SK-N-SH (cell line): ENCODE measurements around the gene CFAP68. TPM values are rescaled to one million over a fixed set of nuclear protein-coding genes. Genes with fewer than 3 reads are reported as not detected.
A peak's percentile ranks its signal among the peaks of the same experiment; 100 is the strongest.

Experiments
- CTCF ChIA-PET: fragments of 300-600, 350-600 bp; formaldehyde crosslinking; extraction: SDS; loops from one replicate; lab custom pipeline; 2021; lab: Yijun Ruan, JAX
- POLR2A ChIA-PET: fragments of 350-600 bp; sonication (Branson Sonifier 250); formaldehyde crosslinking; extraction: SDS; loops from one replicate; lab custom pipeline; 2020; ENCODE audit warnings: antibody characterized with exemption, inconsistent platforms; lab: Yijun Ruan, JAX
- DNase-seq: peaks from one replicate; pipeline ENCODE4 v3.0.0; 2012
- H2AFZ ChIP-seq: fragments of 200-600 bp; sonication (generic); 2 replicates; pipeline ENCODE4 v1.8.1; 2016; ENCODE audit warnings: antibody characterized with exemption, mild to moderate bottlenecking, low read depth
- H3F3A ChIP-seq: fragments of 200-600 bp; sonication (generic); replicated peaks from 2 replicates; pipeline ENCODE3; 2016; ENCODE audit warnings: antibody characterized with exemption, mild to moderate bottlenecking; ENCODE audit not compliant: insufficient read depth
- H3K27ac ChIP-seq, 2 experiments: fragments of 200-500 bp in 1 of 2; fragments of 200-600 bp in 1 of 2; sonication (Bioruptor generic) in 1 of 2; sonication (generic), shearing (Covaris generic) in 1 of 2; 2 replicates each; pipeline versions ENCODE4 v1.5.1 to v1.6.1; 2014 to 2016; ENCODE audit warnings: low read depth in 2 of 2, inconsistent platforms in 1 of 2, low read length in 1 of 2, mild to moderate bottlenecking in 1 of 2, mixed read lengths in 1 of 2
- H3K27me3 ChIP-seq: fragments of 200-600 bp; sonication (generic), shearing (Covaris generic); 2 replicates; pipeline ENCODE4 v1.6.1; 2016; ENCODE audit warnings: mixed run types; ENCODE audit not compliant: insufficient read depth
- H3K36me3 ChIP-seq, 2 experiments: fragments of 200-500 bp in 1 of 2; fragments of 200-600 bp in 1 of 2; sonication (Bioruptor generic) in 1 of 2; sonication (generic) in 1 of 2; replicated peaks in 1 of 2; 2 replicates each; pipeline versions ENCODE3 to v1.5.1; 2014 to 2016; ENCODE audit warnings: low read length in 1 of 2, mild to moderate bottlenecking in 1 of 2; ENCODE audit not compliant: insufficient read depth in 2 of 2, control insufficient read depth in 1 of 2
- H3K4me1 ChIP-seq, 2 experiments: fragments of 200-500 bp in 1 of 2; fragments of 200-600 bp in 1 of 2; sonication (Bioruptor generic) in 1 of 2; sonication (generic), shearing (Covaris generic) in 1 of 2; 2 replicates each; pipeline versions ENCODE4 v1.5.1 to v1.6.1; 2014 to 2016; ENCODE audit warnings: low read depth in 1 of 2, low read length in 1 of 2, mixed run types in 1 of 2; ENCODE audit not compliant: insufficient read depth in 2 of 2, control insufficient read depth in 1 of 2
- H3K4me2 ChIP-seq: fragments of 200-600 bp; sonication (generic), shearing (Covaris generic); 2 replicates; pipeline ENCODE4 v1.6.1; 2017; ENCODE audit warnings: mixed run types
- H3K4me3 ChIP-seq, 2 experiments: fragments of 200-500 bp in 1 of 2; fragments of 200-600 bp in 1 of 2; sonication (Bioruptor generic) in 1 of 2; sonication (generic), shearing (Covaris generic) in 1 of 2; 2 replicates each; pipeline versions ENCODE4 v1.5.1 to v1.8.1; 2014 to 2016; ENCODE audit warnings: low read depth in 2 of 2, inconsistent platforms in 1 of 2, low read length in 1 of 2, mild to moderate bottlenecking in 1 of 2, mixed read lengths in 1 of 2, moderate library complexity in 1 of 2
- H3K79me2 ChIP-seq: fragments of 200-600 bp; sonication (generic); 2 replicates; pipeline ENCODE4 v1.8.1; 2017; ENCODE audit warnings: mild to moderate bottlenecking; ENCODE audit not compliant: insufficient read depth
- H3K9ac ChIP-seq: fragments of 200-600 bp; sonication (generic); 2 replicates; pipeline ENCODE4 v1.6.1; 2017; ENCODE audit warnings: mixed run types
- H3K9me2 ChIP-seq: fragments of 200-600 bp; sonication (generic); 2 replicates; pipeline ENCODE4 v1.6.1; 2017; ENCODE audit warnings: mixed run types
- H3K9me3 ChIP-seq: fragments of 200-600 bp; sonication (generic); 2 replicates; pipeline ENCODE4 v1.6.1; 2017; ENCODE audit warnings: mixed run types, mild to moderate bottlenecking, moderate library complexity
- H4K20me1 ChIP-seq: fragments of 200-600 bp; sonication (generic); 2 replicates; pipeline ENCODE4 v1.6.1; 2017; ENCODE audit warnings: mild to moderate bottlenecking, mixed run types; ENCODE audit not compliant: insufficient read depth
- CHD2 ChIP-seq: fragments of 150-350 bp; IDR thresholded peaks from 2 replicates; pipeline ENCODE4 v1.6.1; 2018; ENCODE audit warnings: low read length; ENCODE audit not compliant: partially characterized antibody
- EZH2phosphoT487 ChIP-seq: fragments of 200-600 bp; sonication (generic); IDR thresholded peaks from 2 replicates; pipeline ENCODE4 v1.6.1; 2017; ENCODE audit warnings: low read depth, mixed run types, mild to moderate bottlenecking, antibody characterized with exemption, moderate library complexity, borderline replicate concordance
- FOSL2 ChIP-seq: IDR thresholded peaks from 2 replicates; pipeline ENCODE4 v1.4.0; 2012; ENCODE audit warnings: low read depth, mild to moderate bottlenecking, moderate library complexity, borderline replicate concordance
- FOXM1 ChIP-seq: IDR thresholded peaks from 2 replicates; pipeline ENCODE4 v1.4.0; 2012; ENCODE audit warnings: low read depth, mild to moderate bottlenecking
- JUND ChIP-seq: IDR thresholded peaks from 2 replicates; pipeline ENCODE4 v1.4.0; 2012
- MAX ChIP-seq: IDR thresholded peaks from 2 replicates; pipeline ENCODE4 v1.4.0; 2012; ENCODE audit warnings: low read depth
- NFIC ChIP-seq: IDR thresholded peaks from 2 replicates; pipeline ENCODE4 v1.4.0; 2012; ENCODE audit warnings: borderline replicate concordance
- PBX3 ChIP-seq: IDR thresholded peaks from 2 replicates; pipeline ENCODE4; 2012
- RFX5 ChIP-seq: IDR thresholded peaks from 2 replicates; pipeline ENCODE4 v1.6.1; 2012; ENCODE audit warnings: mild to moderate bottlenecking, improper control_type of control experiment, low read length
- TAF1 ChIP-seq: IDR thresholded peaks from 2 replicates; pipeline ENCODE4 v1.6.1; 2012; ENCODE audit warnings: low read depth, mild to moderate bottlenecking, low read length, moderate library complexity, borderline replicate concordance
- TCF12 ChIP-seq: IDR thresholded peaks from 2 replicates; pipeline ENCODE4 v1.4.0; 2012
- WGBS: methylation state at CpG from one replicate; pipeline ENCODE4 v1.1.6; 2017; ENCODE audit warnings: low lambda C conversion rate; 5-methylcytosine and 5-hydroxymethylcytosine counted together
- polyA plus RNA-seq, 3 experiments: library from polyadenylated mRNA; depleted of rRNA; stranded (reverse); fragments of >200 nt; gene quantifications; 2 replicates each; pipeline ENCODE4 v1.2.3, GENCODE V29; 2012
- TF ChIP-seq, protein P1 (sequence below): IDR thresholded peaks from 2 replicates; pipeline ENCODE4 v1.4.0; 2012; ENCODE audit warnings: low read depth, borderline replicate concordance
- TF ChIP-seq, protein P2 (sequence below): fragments of 200-600 bp; sonication (generic); IDR thresholded peaks from 2 replicates; pipeline ENCODE4 v1.6.1; 2017; ENCODE audit warnings: antibody characterized with exemption, mild to moderate bottlenecking, moderate library complexity
- TF ChIP-seq, protein P3 (sequence below): IDR thresholded peaks from 2 replicates; pipeline ENCODE4 v1.4.0; 2012; ENCODE audit warnings: low read depth, borderline replicate concordance

Gene CFAP68
- polyA plus RNA-seq, 1 of the 3 experiments (the other 2 are of a cell fraction) = 61.2 TPM

- H2AFZ ChIP-seq = 0 out of 2 replicates have a peak overlapping the region, but pooled peaks have one; percentile 43
- H3K4me1 ChIP-seq = peaks cover 6 to 21% of the 10 kb centered on the region in 2 experiments
- H4K20me1 ChIP-seq = no peaks in the 10 kb centered on the region
- ChIA-PET CTCF (interaction anchor here (0.7 to 10.7 kb wide), 9 partner anchors 11 to 280 kb away, joined by 3 to 101 read pairs (median 4); no protein-coding TSS in a partner anchor), POLR2A (interaction anchor here (0.7 kb wide), 1 partner anchor 12 kb away, joined by 3 read pairs; no protein-coding TSS in a partner anchor)
- peak overlapping the region; percentile 35; the same call in 1 of the 2 replicates for H3K4me2 ChIP-seq
- DNase-seq = no peak
- H3K9me3 ChIP-seq = no peaks in the 10 kb centered on the region
- H3K36me3 ChIP-seq = peaks cover 8 to 29% of the 10 kb centered on the region in 2 experiments
- no peak overlapping the region for H3K4me3 ChIP-seq
- peak overlapping the region; percentile 76 to 94; a peak in 3 of 4 replicates for H3K27ac ChIP-seq
- peak overlapping the region; percentile 59; the same call in 1 of the 2 replicates for H3K9ac ChIP-seq
- no peaks in the 10 kb centered on the region for H3K9me2 ChIP-seq
- no peaks in the 10 kb centered on the region for H3K27me3 ChIP-seq
- WGBS = 0% methylated on average over 1 of the region's 1 CpG
- peak; percentile 55 for TF ChIP-seq JUND
- TF ChIP-seq NFIC = peak; percentile 47; the same call in 1 of the 2 replicates
- no peak for TF ChIP-seq CHD2
- peak; percentile 89 for TF ChIP-seq PBX3
- peak; percentile 58; the same call in 1 of the 2 replicates for TF ChIP-seq TCF12
- TF ChIP-seq FOXM1 = no peak
- TF ChIP-seq RFX5 = no peak
- no peak for TF ChIP-seq TAF1
- TF ChIP-seq FOSL2 = peak; percentile 70; the same call in 1 of the 2 replicates
- TF ChIP-seq, protein P1, sequence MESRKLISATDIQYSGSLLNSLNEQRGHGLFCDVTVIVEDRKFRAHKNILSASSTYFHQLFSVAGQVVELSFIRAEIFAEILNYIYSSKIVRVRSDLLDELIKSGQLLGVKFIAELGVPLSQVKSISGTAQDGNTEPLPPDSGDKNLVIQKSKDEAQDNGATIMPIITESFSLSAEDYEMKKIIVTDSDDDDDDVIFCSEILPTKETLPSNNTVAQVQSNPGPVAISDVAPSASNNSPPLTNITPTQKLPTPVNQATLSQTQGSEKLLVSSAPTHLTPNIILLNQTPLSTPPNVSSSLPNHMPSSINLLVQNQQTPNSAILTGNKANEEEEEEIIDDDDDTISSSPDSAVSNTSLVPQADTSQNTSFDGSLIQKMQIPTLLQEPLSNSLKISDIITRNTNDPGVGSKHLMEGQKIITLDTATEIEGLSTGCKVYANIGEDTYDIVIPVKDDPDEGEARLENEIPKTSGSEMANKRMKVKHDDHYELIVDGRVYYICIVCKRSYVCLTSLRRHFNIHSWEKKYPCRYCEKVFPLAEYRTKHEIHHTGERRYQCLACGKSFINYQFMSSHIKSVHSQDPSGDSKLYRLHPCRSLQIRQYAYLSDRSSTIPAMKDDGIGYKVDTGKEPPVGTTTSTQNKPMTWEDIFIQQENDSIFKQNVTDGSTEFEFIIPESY = no peak
- TF ChIP-seq, protein P2, sequence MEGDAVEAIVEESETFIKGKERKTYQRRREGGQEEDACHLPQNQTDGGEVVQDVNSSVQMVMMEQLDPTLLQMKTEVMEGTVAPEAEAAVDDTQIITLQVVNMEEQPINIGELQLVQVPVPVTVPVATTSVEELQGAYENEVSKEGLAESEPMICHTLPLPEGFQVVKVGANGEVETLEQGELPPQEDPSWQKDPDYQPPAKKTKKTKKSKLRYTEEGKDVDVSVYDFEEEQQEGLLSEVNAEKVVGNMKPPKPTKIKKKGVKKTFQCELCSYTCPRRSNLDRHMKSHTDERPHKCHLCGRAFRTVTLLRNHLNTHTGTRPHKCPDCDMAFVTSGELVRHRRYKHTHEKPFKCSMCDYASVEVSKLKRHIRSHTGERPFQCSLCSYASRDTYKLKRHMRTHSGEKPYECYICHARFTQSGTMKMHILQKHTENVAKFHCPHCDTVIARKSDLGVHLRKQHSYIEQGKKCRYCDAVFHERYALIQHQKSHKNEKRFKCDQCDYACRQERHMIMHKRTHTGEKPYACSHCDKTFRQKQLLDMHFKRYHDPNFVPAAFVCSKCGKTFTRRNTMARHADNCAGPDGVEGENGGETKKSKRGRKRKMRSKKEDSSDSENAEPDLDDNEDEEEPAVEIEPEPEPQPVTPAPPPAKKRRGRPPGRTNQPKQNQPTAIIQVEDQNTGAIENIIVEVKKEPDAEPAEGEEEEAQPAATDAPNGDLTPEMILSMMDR = no peak
- H3F3A ChIP-seq = peaks cover 33% of the 10 kb centered on the region
- no peaks in the 10 kb centered on the region for H3K79me2 ChIP-seq
Measured at GRCh38 chr11:111846636-111847035, 32.7 kb upstream of the CFAP68 start.

DNA sequence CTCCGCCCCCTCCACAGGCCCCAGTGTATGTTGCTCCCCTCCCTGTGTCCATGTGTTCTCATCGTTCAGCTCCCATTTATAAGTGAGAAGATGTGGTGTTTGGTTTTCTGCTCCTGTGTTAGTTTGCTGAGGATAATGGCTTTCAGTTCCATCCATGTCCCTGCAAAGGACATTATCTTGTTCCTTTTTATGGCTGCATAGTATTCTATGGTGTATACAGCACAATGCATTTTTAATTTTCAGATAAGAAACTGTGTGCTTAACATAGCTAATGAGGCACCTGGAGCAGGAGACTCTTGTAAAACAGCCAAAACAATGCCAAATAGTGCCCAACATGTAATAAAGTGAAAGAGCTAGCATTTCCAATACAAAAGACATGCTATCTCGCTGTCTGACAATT is 29.7 kb upstream of the CFAP68 start:
- Histone ChIP-seq H3K36me3 (peaks cover 14 to 30% of the 10 kb centered on the region in 2 experiments), H3K9me2 (no peaks in the 10 kb centered on the region), H3K4me1 (peaks cover 6 to 21% of the 10 kb centered on the region in 2 experiments), H3K27me3 (no peaks in the 10 kb centered on the region), H4K20me1 (no peaks in the 10 kb centered on the region), H3K27ac (no peak overlapping the region), H3K4me2 (no peak overlapping the region), H3F3A (peaks cover 33% of the 10 kb centered on the region), H3K4me3 (no peak overlapping the region), H3K9me3 (no peaks in the 10 kb centered on the region), H2AFZ (no peak overlapping the region), H3K9ac (no peak overlapping the region), H3K79me2 (no peaks in the 10 kb centered on the region)
- CTCF ChIA-PET = interaction anchor here (0.8 to 2.7 kb wide), 5 partner anchors 8 to 283 kb away, joined by 3 to 9 read pairs (median 3); no protein-coding TSS in a partner anchor
- TF ChIP-seq TCF12 = no peak
- TF ChIP-seq, protein P3, sequence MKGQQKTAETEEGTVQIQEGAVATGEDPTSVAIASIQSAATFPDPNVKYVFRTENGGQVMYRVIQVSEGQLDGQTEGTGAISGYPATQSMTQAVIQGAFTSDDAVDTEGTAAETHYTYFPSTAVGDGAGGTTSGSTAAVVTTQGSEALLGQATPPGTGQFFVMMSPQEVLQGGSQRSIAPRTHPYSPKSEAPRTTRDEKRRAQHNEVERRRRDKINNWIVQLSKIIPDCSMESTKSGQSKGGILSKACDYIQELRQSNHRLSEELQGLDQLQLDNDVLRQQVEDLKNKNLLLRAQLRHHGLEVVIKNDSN = no peak
- no peak for TF ChIP-seq EZH2phosphoT487
- no peak for TF ChIP-seq MAX
- no peak for TF ChIP-seq TAF1
- WGBS = 100% methylated on average over 3 of the region's 3 CpGs
- POLR2A ChIA-PET = no interaction called here
- no peak for DNase-seq
